C4-2B (cell line): ENCODE measurements around the gene NAV2.

Experiments
- H3K27ac ChIP-seq: fragments of 450-650 bp; 2 replicates; pipeline ENCODE4 v1.5.1; 2017
- ZFX ChIP-seq: fragments of 450-650 bp; IDR thresholded peaks from 2 replicates; pipeline ENCODE4 v1.6.1; 2017
- TF ChIP-seq, protein P1 (sequence below): fragments of 450-650 bp; conservative IDR thresholded peaks from 2 replicates; pipeline ENCODE4 v1.5.1; 2017; ENCODE audit warnings: mild to moderate bottlenecking

The NAV2 gene

GRCh38 chr11:19903620-19904069 lies 191.0 kb downstream of the NAV2 start:
- H3K27ac ChIP-seq, result no peak overlapping the region
- TF ChIP-seq ZFX, result no peak
- TF ChIP-seq, protein P1, sequence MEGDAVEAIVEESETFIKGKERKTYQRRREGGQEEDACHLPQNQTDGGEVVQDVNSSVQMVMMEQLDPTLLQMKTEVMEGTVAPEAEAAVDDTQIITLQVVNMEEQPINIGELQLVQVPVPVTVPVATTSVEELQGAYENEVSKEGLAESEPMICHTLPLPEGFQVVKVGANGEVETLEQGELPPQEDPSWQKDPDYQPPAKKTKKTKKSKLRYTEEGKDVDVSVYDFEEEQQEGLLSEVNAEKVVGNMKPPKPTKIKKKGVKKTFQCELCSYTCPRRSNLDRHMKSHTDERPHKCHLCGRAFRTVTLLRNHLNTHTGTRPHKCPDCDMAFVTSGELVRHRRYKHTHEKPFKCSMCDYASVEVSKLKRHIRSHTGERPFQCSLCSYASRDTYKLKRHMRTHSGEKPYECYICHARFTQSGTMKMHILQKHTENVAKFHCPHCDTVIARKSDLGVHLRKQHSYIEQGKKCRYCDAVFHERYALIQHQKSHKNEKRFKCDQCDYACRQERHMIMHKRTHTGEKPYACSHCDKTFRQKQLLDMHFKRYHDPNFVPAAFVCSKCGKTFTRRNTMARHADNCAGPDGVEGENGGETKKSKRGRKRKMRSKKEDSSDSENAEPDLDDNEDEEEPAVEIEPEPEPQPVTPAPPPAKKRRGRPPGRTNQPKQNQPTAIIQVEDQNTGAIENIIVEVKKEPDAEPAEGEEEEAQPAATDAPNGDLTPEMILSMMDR, result peak; percentile 91

DNA sequence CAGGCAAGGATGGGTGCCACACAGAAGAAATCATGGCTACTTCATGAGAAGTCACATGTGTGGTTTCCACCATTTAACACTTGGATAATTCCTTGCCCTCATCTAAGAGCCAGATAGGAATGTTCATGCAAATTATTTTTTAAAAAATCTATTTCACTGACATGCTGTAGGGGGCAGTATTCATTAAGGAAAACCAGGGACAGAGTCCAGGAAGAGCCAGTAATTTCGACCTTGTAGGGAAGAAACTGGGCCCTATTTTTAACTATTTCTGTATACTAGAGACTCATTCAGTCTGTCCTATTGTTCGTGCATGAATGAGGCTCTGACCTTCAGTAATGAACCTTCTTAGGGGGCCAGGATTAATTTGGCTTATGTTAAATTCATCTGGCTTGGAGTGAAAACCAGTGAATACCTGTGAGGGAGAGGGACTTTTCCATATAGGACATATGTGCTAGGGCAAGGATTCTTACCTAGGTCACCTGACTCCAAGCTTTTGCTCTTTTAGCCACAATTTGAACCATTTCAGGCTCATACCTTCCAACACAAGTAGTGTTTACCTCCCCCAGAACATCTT lies 192.7 kb downstream of the NAV2 start:
- TF ChIP-seq, protein P1, result peak; percentile 79
- no peak for TF ChIP-seq ZFX
- no peak overlapping the region for H3K27ac ChIP-seq

DNA sequence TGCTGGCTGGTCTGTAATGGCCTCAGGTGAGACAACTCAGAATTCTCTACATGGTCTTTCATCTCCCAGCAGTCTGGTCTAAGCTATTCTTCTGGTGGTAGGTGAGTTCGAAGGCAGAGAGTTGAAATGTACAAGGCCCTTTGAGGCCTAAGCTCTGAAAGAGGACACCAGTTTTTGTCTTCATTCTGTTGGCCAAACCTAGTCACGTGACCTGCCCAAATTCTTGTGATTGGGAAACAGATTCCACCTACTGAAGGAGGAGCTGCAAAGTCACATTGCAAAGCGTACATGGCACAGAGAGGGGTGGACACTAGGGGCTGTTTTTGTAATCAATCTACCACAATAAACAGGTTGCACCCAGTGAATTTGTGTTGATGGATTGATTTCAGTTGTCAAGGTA lies 193.5 kb downstream of the NAV2 start:
- H3K27ac ChIP-seq, result no peak overlapping the region
- TF ChIP-seq, protein P1, result no peak
- TF ChIP-seq ZFX, result no peak

GRCh38 chr11:19907008-19907579 lies 194.5 kb downstream of the NAV2 start:
- TF ChIP-seq, protein P1, result no peak
- TF ChIP-seq ZFX, result no peak
- H3K27ac ChIP-seq, result no peak overlapping the region

DNA sequence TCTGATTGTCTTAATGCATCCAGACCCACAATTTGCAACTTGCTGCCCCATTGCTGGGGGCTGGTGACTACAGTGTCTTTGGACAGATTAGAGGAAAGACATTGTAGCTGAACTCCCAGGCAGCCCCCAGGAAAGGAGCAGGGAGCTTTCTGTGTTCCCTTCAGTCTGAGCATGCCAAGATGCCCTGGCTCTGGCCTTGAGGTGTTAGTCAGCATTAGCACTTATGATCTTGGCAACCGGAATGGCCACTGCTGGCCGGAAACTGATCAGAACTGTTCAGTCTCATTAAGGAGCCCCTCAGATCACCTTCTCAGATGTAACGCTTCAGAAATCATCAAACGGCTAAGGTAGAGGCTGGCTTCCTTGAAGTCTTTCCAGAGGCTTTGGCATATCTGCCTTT lies 195.2 kb downstream of the NAV2 start:
- no peak overlapping the region for H3K27ac ChIP-seq
- TF ChIP-seq, protein P1, result no peak
- no peak for TF ChIP-seq ZFX

GRCh38 chr11:19910931-19911330 lies 198.3 kb downstream of the NAV2 start:
- H3K27ac ChIP-seq, result no peak overlapping the region
- TF ChIP-seq, protein P1, result no peak
- no peak for TF ChIP-seq ZFX

DNA sequence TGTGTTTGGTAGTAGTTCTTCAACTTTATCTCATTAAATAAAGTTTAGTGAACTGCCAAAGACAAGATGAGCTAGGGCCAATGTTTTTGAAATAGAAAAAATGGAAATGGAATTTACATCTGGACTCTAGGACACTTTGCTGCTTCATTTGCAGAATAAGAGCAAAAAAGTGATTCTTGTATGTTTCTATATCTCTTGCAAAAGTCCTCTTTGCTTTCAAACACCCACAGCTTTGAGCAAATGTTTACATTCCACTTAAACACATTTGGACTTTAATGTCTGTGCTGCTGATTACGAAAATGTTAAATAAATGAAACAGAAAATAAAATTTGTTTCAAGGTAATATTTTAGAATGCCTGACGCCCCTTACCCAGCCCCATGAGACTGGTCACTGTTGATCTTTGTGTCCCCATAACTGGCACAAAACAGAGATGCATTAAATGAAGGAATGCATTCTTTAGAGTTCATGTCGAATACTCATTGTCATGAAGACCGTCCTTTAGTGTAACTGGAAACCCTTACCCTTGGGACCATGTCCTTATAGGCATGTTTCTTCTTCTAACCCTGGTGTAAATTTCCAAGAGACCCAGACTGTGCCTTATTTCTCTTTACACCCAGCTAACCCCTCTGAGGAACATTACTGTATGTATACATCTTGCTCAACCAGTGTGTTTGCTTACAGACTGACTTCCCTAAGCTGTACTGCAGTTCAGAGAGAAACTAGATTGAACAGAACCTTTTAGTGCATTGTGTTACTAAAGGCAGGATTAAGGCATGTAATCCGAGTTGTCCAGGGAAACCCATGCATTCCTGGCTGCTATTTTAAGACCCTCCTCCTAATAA lies 199.7 kb downstream of the NAV2 start:
- TF ChIP-seq ZFX, result no peak
- TF ChIP-seq, protein P1, result no peak
- H3K27ac ChIP-seq, result no peak overlapping the region
